MM.1S (cell line): ENCODE results near the gene CACNA1C.
"Not testable (repeated sequence)": the region's sequence is repeated elsewhere in the genome, so short reads cannot be mapped to it uniquely, and the experiment has no call there.

ENCODE experiments used
- DNase-seq: peaks from one replicate; pipeline ENCODE4 v3.0.0-alpha.2; 2015
- H2AFZ ChIP-seq: fragments of 300-600 bp; sonication (generic); 2 replicates; pipeline ENCODE4 v1.6.0; 2016; ENCODE audit warnings: antibody characterized with exemption, low read length
- H3F3A ChIP-seq: fragments of 300-600 bp; sonication (generic); 2 replicates; pipeline ENCODE4 v1.6.1; 2016; ENCODE audit warnings: mild to moderate bottlenecking, antibody characterized with exemption, low read length, moderate library complexity, mixed read lengths; ENCODE audit not compliant: insufficient read depth
- H3K27ac ChIP-seq: fragments of 300-600 bp; sonication (generic); 2 replicates; pipeline ENCODE4 v1.5.1; 2016; ENCODE audit warnings: mild to moderate bottlenecking, low read length
- H3K27me3 ChIP-seq: fragments of 300-600 bp; sonication (generic); replicated peaks from 2 replicates; pipeline ENCODE4 v1.6.0; 2016; ENCODE audit warnings: low read length; ENCODE audit not compliant: insufficient read depth
- H3K36me3 ChIP-seq: fragments of 300-600 bp; sonication (generic); replicated peaks from 2 replicates; pipeline ENCODE4 v1.6.1; 2016; ENCODE audit warnings: mild to moderate bottlenecking, low read length, mixed read lengths; ENCODE audit not compliant: insufficient read depth
- H3K4me1 ChIP-seq: fragments of 300-600 bp; sonication (generic); 2 replicates; pipeline ENCODE4 v1.6.1; 2016; ENCODE audit warnings: low read length, mixed read lengths
- H3K4me2 ChIP-seq: fragments of 300-600 bp; sonication (generic); 2 replicates; pipeline ENCODE4 v1.6.0; 2016; ENCODE audit warnings: low read depth, low read length
- H3K4me3 ChIP-seq: fragments of 300-600 bp; sonication (generic); 2 replicates; pipeline ENCODE4 v1.5.1; 2016; ENCODE audit warnings: low read length, mixed read lengths
- H3K79me2 ChIP-seq: fragments of 300-600 bp; sonication (generic); 2 replicates; pipeline ENCODE4 v1.6.1; 2016; ENCODE audit warnings: mixed run types, low read length, mixed read lengths
- H3K9ac ChIP-seq: fragments of 300-600 bp; sonication (generic); 2 replicates; pipeline ENCODE4 v1.6.1; 2016; ENCODE audit warnings: low read length, mixed read lengths
- H3K9me2 ChIP-seq: fragments of 300-600 bp; sonication (generic); replicated peaks from 2 replicates; pipeline ENCODE4 v1.6.1; 2016; ENCODE audit warnings: mild to moderate bottlenecking, low read length, mixed read lengths; ENCODE audit not compliant: insufficient read depth
- H3K9me3 ChIP-seq: fragments of 300-600 bp; sonication (generic); replicated peaks from 2 replicates; pipeline ENCODE4 v1.6.1; 2016; ENCODE audit warnings: mild to moderate bottlenecking, low read length, mixed read lengths; ENCODE audit not compliant: insufficient read depth
- H4K20me1 ChIP-seq: fragments of 300-600 bp; sonication (generic); 2 replicates; pipeline ENCODE4 v1.6.1; 2016; ENCODE audit warnings: mild to moderate bottlenecking, low read length, moderate library complexity, mixed read lengths; ENCODE audit not compliant: insufficient read depth
- EZH2 ChIP-seq: fragments of 300-600 bp; sonication (generic); optimal IDR thresholded peaks from 2 replicates; pipeline ENCODE3; 2017; ENCODE audit warnings: low read depth, mild to moderate bottlenecking, antibody characterized with exemption, low read length, mixed read lengths
- EZH2phosphoT487 ChIP-seq: fragments of 300-600 bp; sonication (generic); IDR thresholded peaks from 2 replicates; pipeline ENCODE4 v1.6.1; 2018; ENCODE audit warnings: antibody characterized with exemption, low read length
- TF ChIP-seq, protein P1 (sequence below): fragments of 300-600 bp; sonication (generic); IDR thresholded peaks from 2 replicates; pipeline ENCODE4 v1.5.1; 2016; ENCODE audit warnings: antibody characterized with exemption, low read length, mixed read lengths

The CACNA1C gene

DNA sequence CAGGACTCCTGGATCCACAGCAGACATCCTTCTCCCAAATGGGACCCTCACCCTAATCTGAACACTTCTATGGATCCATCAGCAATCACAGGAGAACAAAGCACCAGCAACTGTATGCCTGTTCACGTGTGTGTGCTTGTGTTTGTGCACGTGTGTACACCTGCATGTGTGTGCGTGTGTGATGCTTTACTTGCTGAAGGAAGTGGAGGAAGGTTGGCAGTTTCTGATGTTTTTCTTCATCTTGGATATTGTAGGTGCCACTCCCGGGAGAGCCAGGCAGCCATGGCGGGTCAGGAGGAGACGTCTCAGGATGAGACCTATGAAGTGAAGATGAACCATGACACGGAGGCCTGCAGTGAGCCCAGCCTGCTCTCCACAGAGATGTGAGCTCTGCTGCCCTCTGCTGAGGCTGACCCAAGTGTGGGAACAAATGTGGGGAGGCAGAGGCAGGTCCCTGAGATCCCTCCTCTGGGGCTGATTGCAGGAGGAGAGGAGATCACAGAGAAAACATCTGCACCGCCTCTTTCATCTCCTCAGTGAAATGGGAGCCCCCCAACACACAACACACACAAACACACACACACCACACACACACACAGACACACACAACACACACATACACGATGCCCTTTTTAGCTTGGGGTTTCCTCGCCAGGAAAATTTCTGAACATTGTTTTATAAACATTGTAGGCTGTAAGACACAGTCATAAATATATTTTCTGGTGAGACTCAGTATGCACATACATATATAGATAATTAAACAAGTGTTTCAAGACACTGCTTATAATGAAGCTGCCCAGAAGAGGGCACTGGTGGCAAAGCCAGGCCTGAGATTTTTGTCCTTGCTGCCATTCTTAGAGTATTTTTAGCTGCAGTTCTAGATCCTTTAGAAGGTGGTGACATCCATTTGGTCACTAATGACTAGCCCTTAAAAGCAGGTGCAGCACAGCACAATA is 629.8 kb downstream of the CACNA1C start:
- H3K27ac ChIP-seq, result no peak overlapping the region
- no peaks in the 10 kb centered on the region for H3K9me2 ChIP-seq
- peak; percentile 61 for DNase-seq

DNA sequence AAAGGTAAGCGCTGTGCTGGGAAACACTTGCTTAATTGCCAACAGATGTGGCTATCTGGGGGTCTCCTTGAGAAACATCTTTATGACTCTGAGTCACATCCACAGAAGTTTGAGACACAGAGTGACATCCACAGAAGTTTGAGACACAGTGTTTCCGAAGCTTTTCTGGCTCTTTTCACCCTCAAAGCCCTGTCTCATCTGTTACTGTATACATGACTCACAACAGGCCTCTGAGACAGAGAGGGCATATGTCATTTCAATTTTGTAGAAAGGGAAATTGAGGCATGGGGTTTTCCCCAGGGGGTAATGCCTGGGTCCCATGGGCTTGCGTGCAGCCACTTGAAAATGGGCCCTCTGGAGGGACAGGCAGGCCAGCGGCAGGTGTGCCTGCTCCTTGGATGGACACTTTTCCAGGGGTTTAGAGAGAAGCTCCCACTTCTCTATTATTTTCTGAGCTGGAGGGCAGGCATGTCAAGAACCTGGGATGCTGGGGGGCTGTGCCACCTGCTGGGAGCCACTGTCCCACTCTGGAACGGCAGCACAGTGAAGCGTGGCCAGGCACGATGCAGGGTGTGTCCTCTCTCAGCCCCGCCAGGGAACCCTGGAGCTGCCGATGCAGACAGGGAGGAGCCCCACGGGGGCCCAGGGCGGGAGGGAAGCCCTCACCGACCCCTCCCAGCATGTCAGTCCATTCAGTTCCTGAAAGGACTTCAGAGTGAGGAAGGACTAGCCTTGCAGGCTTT is 630.7 kb downstream of the CACNA1C start:
- no peaks in the 10 kb centered on the region for H3K4me1 ChIP-seq

More for the DNA sequence above, 629.8 kb downstream of the CACNA1C start:
- TF ChIP-seq, protein P1, sequence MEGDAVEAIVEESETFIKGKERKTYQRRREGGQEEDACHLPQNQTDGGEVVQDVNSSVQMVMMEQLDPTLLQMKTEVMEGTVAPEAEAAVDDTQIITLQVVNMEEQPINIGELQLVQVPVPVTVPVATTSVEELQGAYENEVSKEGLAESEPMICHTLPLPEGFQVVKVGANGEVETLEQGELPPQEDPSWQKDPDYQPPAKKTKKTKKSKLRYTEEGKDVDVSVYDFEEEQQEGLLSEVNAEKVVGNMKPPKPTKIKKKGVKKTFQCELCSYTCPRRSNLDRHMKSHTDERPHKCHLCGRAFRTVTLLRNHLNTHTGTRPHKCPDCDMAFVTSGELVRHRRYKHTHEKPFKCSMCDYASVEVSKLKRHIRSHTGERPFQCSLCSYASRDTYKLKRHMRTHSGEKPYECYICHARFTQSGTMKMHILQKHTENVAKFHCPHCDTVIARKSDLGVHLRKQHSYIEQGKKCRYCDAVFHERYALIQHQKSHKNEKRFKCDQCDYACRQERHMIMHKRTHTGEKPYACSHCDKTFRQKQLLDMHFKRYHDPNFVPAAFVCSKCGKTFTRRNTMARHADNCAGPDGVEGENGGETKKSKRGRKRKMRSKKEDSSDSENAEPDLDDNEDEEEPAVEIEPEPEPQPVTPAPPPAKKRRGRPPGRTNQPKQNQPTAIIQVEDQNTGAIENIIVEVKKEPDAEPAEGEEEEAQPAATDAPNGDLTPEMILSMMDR, result peak; percentile 60
- no peak for TF ChIP-seq EZH2
- H2AFZ ChIP-seq, result no peak overlapping the region
- no peaks in the 10 kb centered on the region for H3K9me3 ChIP-seq
- no peaks in the 10 kb centered on the region for H3K79me2 ChIP-seq
- no peak overlapping the region for H3K4me2 ChIP-seq
- peaks cover 16% of the 10 kb centered on the region for H3K27me3 ChIP-seq
- no peaks in the 10 kb centered on the region for H3K36me3 ChIP-seq
- no peaks in the 10 kb centered on the region for H3K4me1 ChIP-seq
- H3K4me3 ChIP-seq, result no peak overlapping the region
- H3K9ac ChIP-seq, result no peak overlapping the region
- no peaks in the 10 kb centered on the region for H4K20me1 ChIP-seq
- no peaks in the 10 kb centered on the region for H3F3A ChIP-seq

DNA sequence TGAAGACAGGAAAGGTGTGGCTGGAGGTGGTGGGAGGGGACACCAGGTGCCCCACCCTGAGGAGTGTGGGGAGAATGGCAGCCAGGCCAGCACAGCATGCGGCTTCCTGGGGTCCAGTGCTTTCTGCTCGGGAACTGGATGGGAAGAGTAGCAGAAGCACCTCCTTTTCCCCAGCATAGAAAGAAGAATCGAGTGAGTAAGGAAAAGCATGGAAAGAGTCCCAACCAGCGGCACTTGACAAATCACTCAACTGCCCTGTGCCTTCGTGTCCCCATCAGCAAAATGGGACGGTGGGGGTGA is 631.2 kb downstream of the CACNA1C start:
- H3K9me3 ChIP-seq, H3K36me3 ChIP-seq, H3K4me3 ChIP-seq, DNase-seq, H3K27ac ChIP-seq, H3K79me2 ChIP-seq, H3K4me1 ChIP-seq, H3K4me2 ChIP-seq, H2AFZ ChIP-seq, H3F3A ChIP-seq, H3K9me2 ChIP-seq, H3K9ac ChIP-seq, H3K27me3 ChIP-seq, H4K20me1 ChIP-seq: not testable (repeated sequence)

More for the DNA sequence above, 630.7 kb downstream of the CACNA1C start:
- Histone ChIP-seq H4K20me1 (no peaks in the 10 kb centered on the region), H3K27me3 (peaks cover 8% of the 10 kb centered on the region), H2AFZ (no peak overlapping the region), H3K4me2 (no peak overlapping the region), H3K27ac (no peak overlapping the region), H3K9ac (no peak overlapping the region), H3F3A (no peaks in the 10 kb centered on the region), H3K36me3 (no peaks in the 10 kb centered on the region), H3K79me2 (no peaks in the 10 kb centered on the region), H3K9me2 (no peaks in the 10 kb centered on the region), H3K4me3 (no peak overlapping the region), H3K9me3 (no peaks in the 10 kb centered on the region)
- DNase-seq, result no peak
- TF ChIP-seq EZH2, result no peak
- TF ChIP-seq, protein P1, result no peak
- TF ChIP-seq EZH2phosphoT487, result no peak

DNA sequence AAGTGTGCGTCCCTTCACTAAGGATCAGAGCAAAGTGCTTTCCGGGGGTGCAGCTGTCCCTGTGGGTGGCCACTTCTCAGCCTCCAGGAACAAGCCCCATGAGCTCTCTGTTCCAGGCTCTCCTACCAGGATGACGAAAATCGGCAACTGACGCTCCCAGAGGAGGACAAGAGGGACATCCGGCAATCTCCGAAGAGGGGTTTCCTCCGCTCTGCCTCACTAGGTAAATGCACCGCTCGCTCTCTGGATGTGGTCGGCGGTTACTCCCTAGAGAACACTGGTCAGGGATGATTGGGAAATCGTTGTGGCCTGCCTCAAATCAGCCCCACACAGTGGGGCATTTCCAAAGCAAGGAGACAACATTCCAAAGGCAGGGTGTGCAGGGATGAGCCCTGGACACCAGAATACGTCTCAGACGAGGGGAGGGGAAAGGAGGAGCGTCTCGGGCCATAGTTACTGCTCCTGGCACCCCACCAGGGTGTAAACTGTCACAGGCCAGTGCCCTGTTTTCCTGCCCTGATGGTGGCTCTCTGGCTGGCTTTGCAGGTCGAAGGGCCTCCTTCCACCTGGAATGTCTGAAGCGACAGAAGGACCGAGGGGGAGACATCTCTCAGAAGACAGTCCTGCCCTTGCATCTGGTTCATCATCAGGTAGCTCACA is 633.0 kb downstream of the CACNA1C start:
- not testable (repeated sequence) for H3K27me3 ChIP-seq, H3K9me3 ChIP-seq, H3K9ac ChIP-seq, H3K4me1 ChIP-seq, DNase-seq, H3K9me2 ChIP-seq, H3K79me2 ChIP-seq, H3F3A ChIP-seq, H3K27ac ChIP-seq, H3K36me3 ChIP-seq, H4K20me1 ChIP-seq, H2AFZ ChIP-seq, H3K4me2 ChIP-seq, H3K4me3 ChIP-seq
